Central memory CD8-positive, alpha-beta T cell (primary cell): ENCODE measurements around the gene ELMOD2.

ENCODE experiments used
- ATAC-seq: fragments of 150-1000 bp; cut with Tn5 transposase; replicated peaks from 2 replicates; pipeline ENCODE4 v1.10.0; 2022; ENCODE audit warnings: mild to moderate bottlenecking, moderate FRiP score, moderate number of reproducible peaks; ENCODE audit not compliant: poor library complexity, severe bottlenecking; ENCODE audit errors: extremely low read depth
- DNase-seq, 2 donors: peaks; one replicate each; pipeline ENCODE4 v3.0.0; 2021; ENCODE audit warnings: low spot score in 2 of 2
- H3K27ac Mint-ChIP-seq: one replicate; pipeline ENCODE4 v1.8.0; 2022; ENCODE audit warnings: low read depth, mild to moderate bottlenecking, moderate library complexity, mixed read lengths
- H3K27me3 Mint-ChIP-seq: one replicate; pipeline ENCODE4 v1.8.0; 2022; ENCODE audit warnings: mixed read lengths
- H3K36me3 Mint-ChIP-seq: one replicate; pipeline ENCODE4 v1.8.0; 2022; ENCODE audit warnings: mild to moderate bottlenecking, moderate library complexity, mixed read lengths; ENCODE audit not compliant: insufficient read depth
- H3K4me1 Mint-ChIP-seq: one replicate; pipeline ENCODE4 v1.8.0; 2022; ENCODE audit warnings: mixed read lengths
- H3K4me3 Mint-ChIP-seq: one replicate; pipeline ENCODE4 v1.8.0; 2022; ENCODE audit warnings: mild to moderate bottlenecking, moderate library complexity, mixed read lengths
- H3K9me3 Mint-ChIP-seq: one replicate; pipeline ENCODE4 v1.8.0; 2022; ENCODE audit warnings: mixed read lengths

The ELMOD2 gene

DNA sequence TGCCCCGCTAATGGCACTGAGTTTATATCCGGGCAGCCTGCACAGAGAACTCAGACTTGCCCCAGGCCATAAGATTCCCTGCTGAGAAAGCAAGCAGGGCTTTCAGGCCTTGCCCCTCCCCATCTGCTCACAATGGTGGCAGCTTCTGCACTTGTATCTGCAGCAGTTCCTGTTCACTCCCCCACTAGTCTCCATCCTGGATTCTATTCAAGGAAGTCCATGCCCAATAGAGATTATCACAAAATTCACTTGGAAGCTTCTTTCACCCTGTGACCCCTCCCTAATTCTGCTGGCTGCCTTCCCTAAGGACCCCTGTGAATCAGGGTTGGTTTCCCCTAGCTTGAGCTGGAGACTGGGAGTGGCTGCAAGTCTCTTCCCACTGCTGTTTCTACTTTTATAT, 79.3 kb downstream of the ELMOD2 start:
- Mint-ChIP-seq H3K4me3 (no peak overlapping the region), H3K27me3 (peaks cover 73% of the 10 kb centered on the region), H3K36me3 (no peaks in the 10 kb centered on the region), H3K27ac (no peak overlapping the region), H3K4me1 (no peaks in the 10 kb centered on the region), H3K9me3 (no peaks in the 10 kb centered on the region)
- DNase-seq (no peak), ATAC-seq (no peak)
